GM18499 (cell line): ENCODE results near the gene PRICKLE1.

Source experiments
- ATAC-seq: cut with Tn5 transposase; IDR thresholded peaks from one replicate; pipeline ENCODE4 v1.9.1; 2021; ENCODE audit warnings: moderate number of reproducible peaks; ENCODE audit not compliant: insufficient read depth, unreplicated experiment

PRICKLE1 gene

DNA sequence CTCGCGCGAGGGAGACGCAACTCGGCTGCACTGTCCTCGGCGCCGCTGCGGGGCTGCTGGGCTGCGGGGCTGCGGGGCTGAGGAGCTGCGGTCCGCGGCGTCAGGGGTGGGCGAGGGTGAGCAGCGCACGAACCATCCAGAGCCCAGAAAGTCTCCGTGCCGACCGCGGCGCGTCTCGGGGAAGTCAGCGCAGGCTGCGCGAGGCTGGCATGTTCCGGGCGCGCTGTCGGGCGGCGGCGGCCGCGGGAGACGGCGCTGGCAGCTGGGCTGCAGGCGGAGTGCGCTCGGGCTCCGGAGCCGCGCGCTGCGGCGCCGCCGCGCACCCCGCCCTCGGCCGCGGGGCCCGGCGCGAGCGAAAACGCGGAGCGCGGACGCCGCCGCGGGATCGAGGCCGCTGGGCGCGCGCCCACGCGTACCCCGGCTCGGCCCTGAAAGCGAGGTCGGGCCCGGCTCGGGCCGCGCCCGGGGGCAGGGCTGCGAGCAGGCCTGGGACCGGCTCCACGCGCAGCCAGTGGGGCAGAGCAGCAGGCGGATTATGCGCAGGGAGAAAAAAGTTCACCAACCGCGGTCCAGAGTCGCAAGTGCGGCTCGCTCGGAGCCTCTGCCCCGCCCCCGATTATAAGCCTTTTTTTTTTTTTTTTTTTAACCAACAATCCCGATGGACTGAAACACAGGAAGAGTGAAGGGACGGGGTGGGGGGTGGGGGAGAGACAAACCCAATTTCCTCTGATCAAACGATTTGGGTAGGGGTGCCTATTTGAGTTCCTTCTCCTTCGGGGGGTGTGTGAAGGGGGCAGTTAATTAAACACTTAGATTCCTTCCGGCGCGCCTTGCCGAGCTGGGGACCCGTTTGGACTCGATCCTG, at the start of gene PRICKLE1:
TSS of gene PRICKLE1 (minus strand) at position 282 of the 865 bp plus-strand sequence. CDS start 117,230 bp downstream, outside the sequence.
- ATAC-seq, result no peak

DNA sequence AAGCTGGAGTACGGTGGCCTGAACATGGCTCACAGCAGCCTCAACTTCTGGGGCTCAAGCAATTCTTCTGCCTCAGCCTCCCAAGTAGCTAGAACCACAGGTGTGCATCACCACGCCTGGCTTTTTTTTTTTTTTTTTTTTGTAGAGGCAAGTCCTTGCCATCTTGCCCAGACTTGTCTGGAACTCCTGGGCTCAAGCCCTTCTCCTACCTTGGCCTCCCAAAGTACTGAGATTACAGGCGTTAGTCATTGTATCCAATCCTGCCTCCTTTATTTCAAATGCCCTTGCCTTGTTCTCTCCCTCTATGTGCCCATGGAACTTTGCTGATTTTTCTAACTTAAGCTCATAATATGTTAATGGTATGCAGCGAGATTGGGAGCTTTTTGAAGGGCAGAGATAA, 49.2 kb upstream of the PRICKLE1 start:
- ATAC-seq, result no peak

DNA sequence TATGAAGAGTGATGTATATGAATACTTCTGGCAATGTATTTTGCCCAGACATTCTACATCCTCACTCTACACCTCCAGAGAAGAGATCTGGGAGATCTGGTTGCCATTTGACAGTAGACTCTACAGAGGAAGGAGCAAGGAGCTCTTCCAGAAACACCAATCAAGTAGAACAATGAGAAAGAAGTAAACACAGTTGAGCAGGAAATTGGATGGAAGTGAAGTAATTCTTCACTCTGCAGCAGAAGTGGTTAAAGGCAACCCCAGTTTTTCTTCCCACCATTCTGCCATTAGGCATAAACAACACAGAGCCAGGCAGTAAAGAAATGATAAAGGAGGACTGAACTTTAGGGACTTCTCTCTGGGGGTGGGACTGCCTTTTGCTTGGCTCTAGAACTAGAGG, 48.5 kb upstream of the PRICKLE1 start:
- no peak for ATAC-seq

DNA sequence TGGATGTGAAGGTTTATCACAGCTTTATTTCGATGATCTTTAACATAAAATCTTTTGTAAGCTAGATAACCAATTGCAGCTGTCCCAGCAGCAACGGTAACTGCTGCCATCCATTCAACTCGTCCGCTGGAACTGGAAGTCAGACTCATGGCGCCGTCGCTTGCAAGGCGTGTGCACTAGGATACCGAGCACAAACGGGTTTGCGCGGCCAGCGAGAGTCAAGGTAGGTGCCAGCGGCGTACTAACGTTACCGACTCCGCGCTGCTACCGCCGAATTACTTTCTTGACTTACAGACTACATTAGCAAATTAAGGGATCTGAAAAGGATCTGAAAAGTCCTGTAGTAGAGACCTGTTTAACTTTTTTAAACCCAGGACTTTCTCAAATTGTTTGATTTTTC, 47.4 kb upstream of the PRICKLE1 start:
- ATAC-seq, result no peak

GRCh38 chr12:42633594-42633993, 44.0 kb upstream of the PRICKLE1 start:
- ATAC-seq, result no peak

GRCh38 chr12:42631513-42631912, 42.0 kb upstream of the PRICKLE1 start:
- no peak for ATAC-seq

DNA sequence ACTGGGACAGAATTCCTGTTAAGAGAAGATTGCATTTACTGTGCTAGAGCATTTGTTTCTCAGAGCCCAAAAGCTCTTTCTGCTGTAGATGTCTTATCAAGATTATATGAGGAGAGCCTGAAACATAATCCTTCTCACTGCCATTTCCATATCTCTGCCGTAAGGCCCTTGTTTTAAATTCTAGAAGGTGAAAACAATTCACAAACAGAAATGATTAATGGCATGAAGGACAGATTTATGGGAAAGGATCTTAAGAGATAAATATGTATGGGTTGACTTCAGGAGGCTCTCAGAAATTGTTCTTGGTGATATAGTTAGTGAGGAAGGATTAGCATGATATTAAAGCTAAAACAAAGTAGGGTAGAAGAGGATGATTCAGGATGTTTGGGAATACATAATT, 40.8 kb upstream of the PRICKLE1 start:
- ATAC-seq, result no peak

- ATAC-seq, result no peak
These were observed 37.6 kb upstream of the PRICKLE1 start for GRCh38 chr12:42627151-42627550.

DNA sequence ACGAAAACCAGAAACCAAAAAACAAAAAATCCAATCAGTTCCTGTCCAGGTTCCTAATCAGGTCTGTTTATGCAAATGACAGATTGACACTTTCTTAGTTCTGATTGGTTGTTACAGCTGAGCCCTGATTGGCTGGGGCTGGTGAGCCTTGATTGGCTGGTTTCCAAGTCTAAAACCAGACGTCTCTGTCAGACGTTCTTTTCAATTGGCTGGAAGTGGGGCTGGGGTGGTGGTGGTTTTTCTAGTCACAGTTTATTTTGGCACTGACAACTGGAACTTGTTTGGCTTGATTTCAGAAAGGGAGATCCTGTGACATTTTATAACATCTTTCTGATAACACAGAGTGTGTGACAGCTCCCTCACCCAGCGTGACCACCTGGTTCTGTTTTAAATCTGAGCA, 36.1 kb upstream of the PRICKLE1 start:
- ATAC-seq, result no peak

GRCh38 chr12:42617622-42618021, 28.1 kb upstream of the PRICKLE1 start:
- no peak for ATAC-seq

GRCh38 chr12:42615006-42615405, 25.5 kb upstream of the PRICKLE1 start:
- no peak for ATAC-seq

DNA sequence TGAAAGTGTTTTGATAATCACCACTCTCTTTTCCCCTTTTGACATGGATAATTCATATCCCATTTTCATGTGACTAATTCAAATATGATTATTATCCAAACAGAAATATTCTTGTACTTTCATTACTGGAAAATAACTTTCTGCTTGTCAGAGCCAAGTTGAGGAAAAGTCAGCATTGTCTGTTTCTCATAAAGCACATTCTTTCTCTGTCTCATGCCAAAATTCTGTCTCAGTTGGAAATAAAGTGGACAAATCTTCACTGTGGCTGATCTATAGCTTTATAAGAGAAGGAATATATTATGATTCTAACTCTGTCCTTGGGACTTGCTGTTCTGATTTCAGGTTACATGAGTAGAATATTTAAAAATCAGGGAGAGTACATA, 22.7 kb upstream of the PRICKLE1 start:
- no peak for ATAC-seq

- ATAC-seq, result no peak
These were observed 22.2 kb upstream of the PRICKLE1 start for GRCh38 chr12:42611571-42612230.

DNA sequence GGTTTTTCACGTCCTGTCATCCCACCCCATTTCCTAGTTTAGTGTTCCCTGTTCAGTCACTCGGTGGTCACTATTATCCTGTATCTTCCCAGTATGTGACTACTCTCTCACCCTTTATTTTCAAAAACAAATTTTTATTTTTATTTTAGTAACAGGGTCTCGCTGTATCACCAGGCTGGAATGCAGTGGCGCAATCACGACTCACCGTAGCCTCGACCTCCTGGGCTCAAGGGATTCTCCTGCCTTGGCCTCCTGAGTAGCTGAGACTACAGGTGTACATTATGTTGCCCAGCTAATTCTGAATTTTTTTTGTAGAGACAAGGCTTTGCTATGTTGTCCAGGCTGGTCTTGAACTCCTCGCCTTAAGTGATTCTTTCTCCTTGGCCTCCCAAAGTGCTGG, 20.1 kb upstream of the PRICKLE1 start:
- ATAC-seq, result no peak

GRCh38 chr12:42608196-42608825, 18.8 kb upstream of the PRICKLE1 start:
- ATAC-seq, result no peak

- no peak for ATAC-seq
These were observed 18.1 kb upstream of the PRICKLE1 start for GRCh38 chr12:42607584-42608058.

DNA sequence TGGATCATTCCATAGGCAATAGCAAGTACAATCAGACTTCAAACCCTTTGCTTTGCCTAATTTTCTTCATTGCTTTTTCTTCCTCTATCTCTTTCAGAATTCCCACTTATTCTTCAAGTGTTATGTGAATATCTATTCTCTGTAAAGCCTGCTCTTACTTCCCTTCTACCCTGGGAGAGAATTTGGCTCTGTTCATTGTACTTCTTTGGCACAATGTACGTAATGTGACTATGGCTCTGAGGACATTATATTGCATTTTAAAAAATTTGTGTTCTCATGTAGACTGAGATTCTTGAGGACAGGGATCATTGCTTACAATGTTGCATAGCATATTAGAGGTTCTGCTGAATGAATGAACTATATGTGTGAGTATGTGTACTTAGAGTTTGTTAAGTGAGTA, 16.9 kb upstream of the PRICKLE1 start:
- no peak for ATAC-seq

- no peak for ATAC-seq
These were observed 16.1 kb upstream of the PRICKLE1 start for GRCh38 chr12:42605685-42606084.

GRCh38 chr12:42603246-42603990, 13.9 kb upstream of the PRICKLE1 start:
- no peak for ATAC-seq

DNA sequence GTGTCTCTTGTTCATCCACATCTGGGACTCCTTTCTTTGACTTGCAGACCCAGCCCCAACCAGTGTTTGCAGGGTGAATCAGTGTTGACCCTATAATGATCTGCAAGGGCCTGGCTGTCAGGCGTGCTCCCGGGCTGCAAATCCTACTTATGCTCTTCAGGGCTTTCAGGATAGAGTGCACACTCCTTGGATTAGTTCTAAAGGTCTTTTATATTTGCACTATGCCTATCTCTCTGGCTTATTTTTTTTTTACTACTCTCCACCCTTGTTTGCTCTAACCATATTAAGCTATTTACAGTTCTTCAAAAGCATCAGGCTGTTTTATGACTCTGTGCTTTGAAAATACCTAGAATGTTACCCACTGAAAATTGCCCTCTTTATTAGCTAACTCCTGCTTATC, 4.3 kb upstream of the PRICKLE1 start:
- no peak for ATAC-seq
